Umbilical cord (tissue), 2 donors: Measurements from ENCODE around the gene TAS2R7. TPM values are rescaled to one million over a fixed set of nuclear protein-coding genes. Genes with fewer than 3 reads are reported as not detected.
A peak's percentile ranks its signal among the peaks of the same experiment; 100 is the strongest.
"Not testable (repeated sequence)": the region's sequence is repeated elsewhere in the genome, so short reads cannot be mapped to it uniquely, and the experiment has no call there.

Experiments used
- DNase-seq: peaks from one replicate; pipeline ENCODE4 v3.0.0-alpha.2; 2015; ENCODE audit warnings: low spot score
- total RNA-seq: library from RNA; depleted of rRNA; stranded (reverse); fragments of >200 nt; gene quantifications from one replicate; pipeline ENCODE4 v1.2.3, GENCODE V29; 2014; ENCODE audit warnings: low replicate concordance; ENCODE audit not compliant: insufficient read depth

Gene TAS2R7, protein sequence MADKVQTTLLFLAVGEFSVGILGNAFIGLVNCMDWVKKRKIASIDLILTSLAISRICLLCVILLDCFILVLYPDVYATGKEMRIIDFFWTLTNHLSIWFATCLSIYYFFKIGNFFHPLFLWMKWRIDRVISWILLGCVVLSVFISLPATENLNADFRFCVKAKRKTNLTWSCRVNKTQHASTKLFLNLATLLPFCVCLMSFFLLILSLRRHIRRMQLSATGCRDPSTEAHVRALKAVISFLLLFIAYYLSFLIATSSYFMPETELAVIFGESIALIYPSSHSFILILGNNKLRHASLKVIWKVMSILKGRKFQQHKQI
- 2.9 TPM for total RNA-seq

DNA sequence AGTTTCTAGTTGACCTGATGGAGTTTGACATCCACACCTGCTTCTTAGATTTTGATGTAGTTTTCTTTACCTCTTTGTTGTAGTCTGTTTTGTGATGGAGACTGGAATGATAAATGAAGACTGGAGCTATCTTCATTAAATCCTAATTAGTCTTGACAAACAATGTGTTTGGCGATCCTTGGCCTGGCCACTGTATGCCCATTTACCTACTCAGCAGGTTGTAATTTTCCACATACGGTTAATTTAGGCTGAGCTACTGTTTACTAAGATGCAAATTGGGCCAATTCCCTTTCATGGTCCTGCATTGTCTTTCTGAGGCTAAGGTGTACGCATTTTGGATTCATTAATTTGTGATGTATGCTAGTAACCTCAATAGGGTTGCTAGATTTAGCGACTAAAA is at the start of gene TAS2R7:
Gene TAS2R7 (minus strand): TSS at position 41 of the 400 bp plus-strand sequence. CDS start 57 bp downstream, outside the sequence.
- no peak for DNase-seq

DNA sequence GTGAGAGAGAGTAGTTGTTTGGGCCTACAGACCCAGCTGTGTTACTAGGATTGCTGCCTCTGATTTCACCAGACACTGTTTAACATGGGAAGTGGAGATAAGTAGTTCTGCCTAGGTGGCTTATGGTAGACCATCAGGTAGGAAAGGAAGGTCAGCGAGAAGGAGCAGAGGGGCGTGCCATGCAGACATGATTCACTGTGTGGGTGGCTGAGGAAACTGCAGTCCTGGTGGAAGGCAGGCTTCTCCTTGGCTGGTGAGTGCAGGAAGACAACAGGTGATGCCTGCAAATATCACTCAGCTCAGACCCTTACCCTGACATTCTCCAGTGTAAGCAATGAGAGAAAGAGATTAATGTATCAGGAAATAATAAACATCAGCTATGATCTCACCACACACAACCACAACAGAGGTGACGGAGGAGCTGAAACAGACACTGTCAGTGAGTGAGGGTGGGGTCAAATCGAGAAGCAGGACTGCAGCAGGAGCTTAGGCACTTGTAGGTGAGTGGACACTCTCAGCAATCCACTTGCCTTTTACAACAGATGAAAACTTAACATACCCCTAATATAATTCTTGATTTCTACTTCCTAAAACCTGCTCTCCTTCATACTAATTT is 48.9 kb upstream of the TAS2R7 start:
- DNase-seq: no peak

DNA sequence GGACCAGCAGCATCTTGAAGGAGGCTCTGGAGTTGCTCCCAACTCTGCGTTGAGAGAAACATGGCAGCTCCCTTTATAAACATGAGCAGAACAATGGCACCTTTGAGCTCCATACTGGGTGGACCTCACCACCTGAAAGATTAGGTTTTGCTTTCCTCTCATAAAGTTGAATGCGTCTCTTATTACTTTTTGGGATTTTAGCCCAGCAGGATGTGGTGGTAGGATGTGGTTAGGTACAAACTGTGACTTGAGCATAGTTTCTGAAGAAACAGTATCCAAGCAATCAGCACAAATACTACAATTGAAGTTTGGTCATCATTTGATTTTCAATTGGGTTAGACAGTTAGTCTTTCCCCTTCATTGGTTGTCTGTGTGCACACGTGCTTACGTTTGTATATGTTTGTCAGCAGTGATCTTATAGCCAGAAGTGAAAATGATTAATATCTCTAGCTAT is 47.0 kb upstream of the TAS2R7 start, which contains the start of gene PRR4:
Gene PRR4 (minus strand): TSS at position 51 of the 454 bp plus-strand sequence. CDS start 38 bp downstream, at position 13.
- DNase-seq: no peak

DNA sequence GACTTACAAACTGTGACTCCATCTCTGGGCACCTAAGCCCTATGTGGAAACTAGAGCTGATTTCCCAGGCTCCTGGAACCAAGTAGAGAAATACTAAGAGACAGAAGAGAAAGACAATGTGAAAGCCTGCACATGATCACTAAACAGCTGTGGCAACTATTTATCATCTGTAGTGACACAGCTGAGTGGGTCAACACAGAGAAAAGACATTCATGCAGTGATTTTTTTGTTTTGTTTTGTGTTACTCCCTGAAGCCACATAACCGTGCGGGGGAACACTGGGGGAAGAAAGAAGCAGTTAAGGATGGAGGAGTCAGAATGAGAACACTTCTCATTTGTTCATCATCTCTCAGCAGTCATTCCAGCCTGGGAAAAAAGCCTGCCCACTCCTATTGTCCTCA is 45.3 kb upstream of the TAS2R7 start:
- DNase-seq: no peak

DNA sequence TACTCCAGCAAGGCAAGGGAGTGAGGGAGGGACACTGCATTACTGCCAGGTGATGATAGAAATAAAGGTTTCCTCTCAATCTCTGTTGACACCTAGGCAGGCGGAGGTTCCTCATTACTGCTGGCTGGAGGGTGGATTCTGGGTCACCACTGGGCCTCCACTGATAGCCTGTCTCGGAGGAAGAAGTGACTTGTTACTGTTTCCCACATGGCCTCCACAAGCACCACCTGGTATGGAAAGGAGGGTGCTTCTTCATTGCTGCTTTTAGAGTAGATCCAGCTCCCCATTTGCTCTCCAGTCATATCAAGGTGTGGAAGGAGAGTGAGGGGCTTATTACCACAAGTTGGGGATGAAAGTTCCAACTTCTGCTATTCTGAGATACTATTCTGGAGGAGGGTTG is 40.4 kb upstream of the TAS2R7 start:
- no peak for DNase-seq

DNA sequence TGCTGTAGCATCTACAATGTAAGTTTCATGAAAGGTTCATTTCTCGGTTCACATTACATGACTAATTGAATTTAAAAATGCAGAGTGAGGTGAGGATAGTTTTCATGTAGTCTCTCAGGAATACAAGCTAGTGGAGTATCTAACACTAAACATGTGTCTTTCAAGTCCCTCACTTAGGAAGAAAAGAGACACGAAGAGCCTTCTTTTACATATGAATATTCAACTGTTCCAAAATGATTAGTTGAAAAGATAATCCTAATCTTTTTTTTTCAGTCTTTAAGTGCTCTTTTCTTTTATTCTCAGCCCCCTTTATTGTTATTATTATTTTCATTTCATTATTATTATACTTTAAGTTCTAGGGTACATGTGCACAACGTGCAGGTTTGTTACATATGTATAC is 36.0 kb upstream of the TAS2R7 start:
- DNase-seq: no peak

DNA sequence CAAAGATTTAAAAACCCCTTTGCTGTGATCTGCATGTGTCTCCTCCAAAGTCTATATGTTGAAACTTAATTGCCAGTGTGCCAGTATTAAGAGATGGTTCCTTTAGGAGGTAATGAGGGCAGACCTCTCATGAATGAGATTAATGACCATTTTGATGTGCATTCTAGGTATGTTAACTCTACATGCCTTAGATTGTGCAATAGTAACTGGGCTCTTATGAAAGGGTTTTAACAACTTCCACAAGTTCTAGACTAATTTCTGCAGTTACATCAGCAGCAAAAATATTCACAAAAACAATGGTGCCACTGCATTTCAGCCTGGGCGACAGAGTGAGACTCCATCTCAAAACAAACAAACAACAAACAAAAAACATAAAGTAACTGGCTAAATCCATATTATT is 27.6 kb upstream of the TAS2R7 start:
- DNase-seq: no peak

DNA sequence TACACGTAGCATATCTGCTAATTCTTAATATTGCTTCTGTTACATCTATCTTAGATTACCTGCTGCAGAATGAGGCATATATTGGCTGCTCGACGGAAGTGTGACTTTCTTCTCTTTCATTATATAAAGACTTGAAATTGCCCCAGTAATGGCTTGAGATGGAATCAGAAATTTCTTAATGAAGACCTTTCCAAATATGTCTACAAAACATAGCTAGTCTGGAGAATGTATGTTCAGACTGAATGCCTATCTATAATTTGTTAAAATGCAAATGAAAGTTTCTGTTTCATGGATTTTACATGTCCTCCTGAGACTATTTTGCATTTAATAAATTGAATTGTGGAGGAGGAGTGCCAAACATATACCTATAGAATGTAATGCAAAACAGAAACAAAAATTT is 23.8 kb upstream of the TAS2R7 start, which contains the start of gene TAS2R10:
Gene TAS2R10 (minus strand): TSS at position 101 of the 400 bp plus-strand sequence. CDS start 89 bp downstream, at position 12.
- no peak for DNase-seq

DNA sequence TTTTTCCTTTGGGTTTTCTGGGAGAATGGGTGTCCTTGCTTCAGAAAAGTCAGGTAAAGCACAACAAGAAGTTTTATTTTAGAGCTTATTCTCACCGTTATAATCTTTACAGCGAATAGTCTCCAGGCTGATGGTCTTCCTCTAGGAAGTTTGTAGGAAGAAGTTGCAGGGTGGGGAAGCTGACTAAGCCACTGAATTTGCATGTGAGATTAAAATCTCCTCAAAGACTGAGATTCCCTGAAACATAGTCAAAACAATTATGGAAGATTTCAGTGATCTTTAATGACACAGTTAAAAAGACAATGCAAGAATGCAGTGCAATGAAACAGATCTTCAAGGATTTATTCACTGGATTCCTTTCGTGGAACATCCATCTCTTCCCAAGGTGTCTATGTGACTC is 22.5 kb upstream of the TAS2R7 start:
- no peak for DNase-seq

DNA sequence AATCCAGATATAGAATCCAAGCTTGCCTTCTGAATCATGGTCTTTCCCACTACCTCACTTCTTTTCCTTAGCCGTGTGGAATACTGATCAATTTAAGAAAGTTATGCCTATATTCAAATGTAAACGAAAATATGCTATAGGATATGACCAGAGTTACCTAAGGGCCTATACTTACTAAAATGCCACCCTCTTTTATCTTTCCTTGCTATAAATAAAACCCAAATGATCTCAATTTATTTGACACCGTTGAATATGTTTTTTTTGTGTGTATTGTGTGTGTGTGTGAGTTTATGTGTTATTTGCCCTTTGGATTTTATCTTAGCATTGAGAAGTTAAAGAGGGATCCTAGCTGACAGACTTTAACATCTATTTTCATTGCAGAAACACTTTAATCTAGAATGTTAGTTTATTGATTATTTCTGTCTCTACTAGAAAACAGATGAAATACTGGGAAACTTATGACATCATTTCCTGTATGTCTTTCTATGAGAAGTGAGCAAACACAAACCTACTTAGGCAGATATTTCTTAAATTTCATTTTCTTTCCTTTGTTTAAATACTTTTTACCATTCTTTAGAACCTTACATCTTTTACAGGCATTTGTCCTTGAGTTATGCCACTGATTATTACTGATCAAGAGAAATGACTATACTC is 9.6 kb upstream of the TAS2R7 start:
- no peak for DNase-seq

DNA sequence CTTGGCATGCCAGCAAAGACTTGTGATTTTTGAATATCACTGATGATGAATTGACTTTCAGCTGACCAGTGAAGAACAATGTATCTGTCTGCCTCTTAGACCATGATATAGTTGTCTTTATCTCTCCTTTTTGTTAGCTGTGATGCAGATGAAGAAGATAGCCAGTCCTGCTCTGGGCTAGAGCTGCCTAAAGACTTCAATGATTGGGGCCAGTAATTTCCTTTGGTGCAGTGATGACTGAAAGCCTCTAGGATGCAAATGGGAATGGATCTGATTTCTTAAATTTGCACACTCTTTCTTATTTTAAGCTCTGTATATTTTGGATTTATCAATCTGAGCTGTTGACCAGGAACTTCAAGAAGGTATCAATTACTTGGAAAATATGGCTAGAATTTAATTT is 7.6 kb upstream of the TAS2R7 start, which contains the start of gene TAS2R9:
Gene TAS2R9 (minus strand): TSS at position 101 of the 400 bp plus-strand sequence. CDS start 93 bp downstream, at position 8.
- DNase-seq: no peak

DNA sequence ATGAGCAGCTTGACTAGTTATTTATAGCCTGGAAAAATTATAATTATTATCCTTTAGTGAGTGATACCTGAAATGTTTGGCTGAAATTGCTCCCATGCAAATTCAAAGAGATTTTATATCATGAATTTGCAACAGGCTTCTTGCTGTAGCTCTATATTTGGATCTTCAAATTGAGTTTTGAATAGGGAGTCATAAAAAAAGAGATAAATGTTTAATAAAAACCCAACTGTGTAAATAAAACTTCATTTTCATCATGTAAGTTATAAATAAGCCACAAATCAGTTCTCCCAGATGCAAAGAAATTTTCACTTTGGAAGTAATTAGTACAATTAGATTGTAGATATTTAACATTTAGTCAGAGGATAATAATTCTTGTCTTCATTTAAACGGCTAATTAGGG is 4.8 kb upstream of the TAS2R7 start, which contains the start of gene TAS2R8:
Gene TAS2R8 (minus strand): TSS at position 101 of the 400 bp plus-strand sequence. CDS start 306 bp downstream, outside the sequence.
- DNase-seq: no peak

DNA sequence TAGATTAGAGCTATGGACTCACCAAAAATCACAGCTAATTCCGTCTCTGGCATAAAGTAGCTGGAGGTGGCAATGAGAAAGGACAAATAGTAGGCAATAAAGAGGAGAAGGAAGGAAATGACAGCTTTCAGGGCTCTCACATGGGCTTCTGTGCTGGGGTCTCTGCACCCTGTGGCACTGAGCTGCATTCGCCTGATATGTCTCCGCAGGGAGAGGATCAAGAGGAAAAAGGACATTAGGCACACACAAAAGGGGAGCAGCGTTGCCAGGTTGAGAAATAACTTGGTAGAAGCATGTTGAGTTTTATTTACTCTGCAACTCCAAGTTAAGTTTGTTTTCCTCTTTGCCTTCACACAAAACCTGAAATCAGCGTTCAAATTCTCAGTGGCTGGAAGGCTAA is 686 bp downstream of the TAS2R7 start:
- no peak for DNase-seq

DNA sequence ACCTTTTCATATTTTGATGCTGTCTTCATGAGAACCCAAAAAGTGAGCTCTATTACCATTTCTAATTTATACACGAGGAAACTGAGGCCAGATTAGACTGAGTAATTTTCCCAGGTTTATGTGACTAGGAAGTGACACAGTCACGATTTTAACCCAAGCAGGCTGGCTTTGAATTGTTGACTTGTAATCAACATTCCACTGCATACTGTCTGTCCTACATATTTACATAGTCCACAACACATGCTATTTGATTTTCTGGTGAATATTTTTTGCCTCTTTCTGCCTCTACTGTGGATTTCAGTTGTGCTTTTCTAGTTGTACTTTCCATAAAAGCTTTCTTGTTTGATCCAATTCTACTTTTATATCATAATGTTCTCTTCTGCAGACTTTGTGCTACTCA is 8.2 kb downstream of the TAS2R7 start:
- no peak for DNase-seq

DNA sequence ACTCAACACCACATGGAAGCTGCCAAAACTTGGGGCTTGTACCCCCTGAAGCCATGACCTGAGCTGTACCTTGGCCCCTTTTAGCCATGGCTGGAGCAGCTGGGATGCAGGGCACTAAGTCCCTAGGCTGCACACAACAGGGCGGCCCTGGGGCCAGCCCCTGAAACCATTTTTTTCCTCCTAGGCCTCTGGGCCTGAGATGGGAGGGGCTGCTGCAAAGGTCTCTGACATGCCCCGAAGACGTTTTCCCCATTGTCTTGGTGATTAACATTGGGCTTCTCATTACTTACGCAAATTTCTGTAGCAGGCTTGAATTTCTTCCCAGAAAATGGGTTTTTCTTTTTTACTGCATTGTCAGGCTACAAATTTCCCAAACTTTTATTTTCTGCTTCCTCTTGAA is 10.7 kb downstream of the TAS2R7 start:
- DNase-seq: not testable (repeated sequence)

DNA sequence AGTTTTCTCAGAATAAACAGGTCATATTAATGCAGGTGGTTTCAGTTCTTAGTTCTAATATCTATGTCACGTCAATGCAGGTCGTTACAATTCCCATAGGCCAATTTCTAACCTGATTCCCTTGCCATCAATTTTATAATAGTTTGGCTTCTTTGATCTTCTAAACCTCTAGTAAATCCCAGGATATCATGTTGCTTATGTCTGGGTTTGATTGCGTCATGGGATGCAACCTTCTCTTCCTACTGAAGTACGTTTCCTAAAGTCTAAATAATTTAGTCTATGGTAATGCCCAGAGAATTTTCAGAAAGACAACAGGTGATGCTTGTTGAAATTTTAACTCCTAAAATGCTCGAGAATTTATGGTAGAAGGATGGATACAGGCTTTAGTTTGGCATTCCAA is 19.2 kb downstream of the TAS2R7 start:
- DNase-seq: no peak

DNA sequence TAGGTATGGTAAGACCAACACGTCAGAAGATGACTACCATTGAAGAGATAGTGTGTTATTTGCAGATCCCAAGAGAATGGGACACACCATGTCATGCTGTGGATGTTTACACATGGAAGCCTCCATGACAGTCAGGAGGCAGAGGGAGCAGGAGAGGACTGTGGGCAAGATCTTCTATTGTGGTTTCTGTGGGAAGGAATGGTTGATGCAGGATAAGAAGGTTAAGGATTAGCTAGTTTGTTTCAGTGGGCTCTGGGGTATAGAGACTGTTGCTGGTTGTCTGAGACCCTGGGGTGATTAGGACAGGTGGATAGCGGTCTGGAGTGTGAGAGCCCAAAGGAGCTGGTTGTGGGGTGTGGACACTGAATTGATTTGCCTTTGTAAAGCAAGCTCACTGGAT is 23.3 kb downstream of the TAS2R7 start:
- no peak for DNase-seq

DNA sequence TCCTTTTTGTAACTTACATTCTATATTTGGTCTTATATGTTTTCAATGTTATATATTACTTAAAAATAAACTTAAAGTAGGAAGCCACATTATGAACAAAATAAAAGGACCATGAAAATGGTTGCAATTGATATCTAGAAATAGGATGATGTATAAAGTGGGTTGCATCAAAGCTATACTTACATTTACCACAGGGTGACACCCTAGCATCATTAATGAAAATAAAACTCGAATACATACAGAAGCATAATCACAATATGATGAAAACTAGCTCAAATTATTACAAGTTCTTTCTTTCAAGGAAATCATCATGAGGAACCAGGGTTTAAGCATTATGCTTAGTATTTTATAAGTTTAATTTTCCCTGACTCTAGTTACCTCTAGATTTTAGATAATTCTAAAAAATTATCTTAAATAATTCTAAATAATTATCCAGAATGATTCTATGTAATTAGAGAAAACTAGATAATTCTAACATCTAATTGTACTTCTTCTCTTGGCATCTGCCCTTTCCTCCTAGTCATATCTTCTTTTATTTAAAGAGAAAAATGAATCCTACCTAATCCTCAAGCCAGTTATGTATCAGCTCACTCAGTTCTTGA is 31.2 kb downstream of the TAS2R7 start:
- peak; percentile 38 for DNase-seq

DNA sequence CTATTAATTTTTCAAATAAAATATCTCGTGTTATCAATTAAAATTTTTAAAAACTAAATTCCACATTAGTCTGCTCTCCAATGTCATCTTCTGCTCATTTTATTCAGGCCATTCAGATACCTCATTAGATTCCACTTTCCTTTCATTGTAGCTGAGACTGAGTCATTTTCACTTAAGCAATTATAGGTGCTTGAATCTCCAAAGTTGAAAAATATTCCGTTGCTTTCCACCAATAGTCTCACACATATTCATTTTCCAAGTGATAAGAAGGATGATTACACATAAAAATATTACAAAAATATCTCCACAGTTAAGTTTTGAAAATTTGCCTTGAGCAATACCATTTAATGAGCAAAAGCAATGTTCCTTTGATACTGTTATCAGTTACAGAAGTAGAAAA is 42.8 kb downstream of the TAS2R7 start:
- no peak for DNase-seq

DNA sequence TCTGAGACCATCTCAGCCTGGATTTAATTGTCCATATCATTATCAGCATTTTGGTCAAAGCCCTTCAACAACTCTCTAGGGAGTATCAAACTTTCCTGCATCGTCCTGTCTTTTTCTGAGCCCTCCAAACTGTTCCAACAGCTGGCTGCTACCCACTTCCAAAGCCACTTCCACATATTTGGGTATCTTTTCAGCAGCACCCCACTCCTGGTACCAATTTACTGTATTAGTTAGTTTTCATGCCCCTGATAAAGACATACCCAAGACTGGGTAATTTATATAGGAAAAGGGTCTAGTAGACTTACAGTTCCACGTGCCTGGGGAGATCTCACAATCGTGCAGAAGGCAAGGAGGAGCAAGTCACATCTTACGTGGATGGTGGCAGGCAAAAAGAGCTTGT is 46.2 kb downstream of the TAS2R7 start:
- no peak for DNase-seq

DNA sequence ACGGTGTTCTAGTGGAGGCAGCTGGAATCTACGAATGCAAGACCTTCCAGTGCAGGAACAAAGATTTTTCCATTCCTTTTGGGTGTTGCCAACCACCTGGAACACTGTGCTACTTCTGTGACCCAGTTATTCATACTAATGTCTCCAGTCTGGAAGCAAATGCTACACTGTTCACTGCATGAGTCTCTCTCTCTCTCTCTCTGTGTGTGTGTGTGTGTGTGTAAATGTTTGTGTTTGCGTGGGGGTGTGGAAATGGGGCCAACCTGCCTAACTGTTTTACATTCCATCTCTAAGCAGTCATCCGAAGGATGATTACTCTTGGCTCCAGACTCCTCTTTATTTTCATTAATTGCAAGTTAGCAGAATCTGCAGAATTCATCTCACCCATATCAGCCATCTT is 49.4 kb downstream of the TAS2R7 start:
- no peak for DNase-seq
